OCI-LY7 (cell line): ENCODE measurements around the gene MAP6. TPM values are rescaled to one million over a fixed set of nuclear protein-coding genes. Genes with fewer than 3 reads are reported as not detected.

Experiments used
- BruUV-seq: library from RNA; stranded (reverse); fragments of 400-500 nt; replicated peaks from 2 replicates; lab custom pipeline; 2021; lab: Mats Ljungman, UMichigan
- CTCF ChIA-PET: fragments of 300-600 bp; sonication (Branson Sonifier 250); formaldehyde crosslinking; loops from one replicate; lab custom pipeline; 2022; ENCODE audit warnings: antibody characterized with exemption; ENCODE audit not compliant: unreplicated experiment; lab: Charles Lee
- POLR2A ChIA-PET: fragments of 300-600 bp; sonication (Branson Sonifier 250); formaldehyde crosslinking; loops from one replicate; lab custom pipeline; 2022; ENCODE audit warnings: antibody characterized with exemption; lab: Charles Lee
- DNase-seq: peaks from one replicate; pipeline ENCODE4 v3.0.0-alpha.2; 2015; ENCODE audit warnings: low spot score
- H2AFZ ChIP-seq: fragments of 200-600 bp; sonication (generic), shearing (Covaris generic); 2 replicates; pipeline ENCODE4 v1.6.1; 2014; ENCODE audit warnings: mild to moderate bottlenecking, antibody characterized with exemption, low read length, moderate library complexity
- H3K27ac ChIP-seq: fragments of 200-600 bp; sonication (generic); 2 replicates; pipeline ENCODE4 v1.5.1; 2014; ENCODE audit warnings: mixed run types, low read depth, mild to moderate bottlenecking, moderate library complexity, low read length, inconsistent platforms; ENCODE audit not compliant: poor library complexity, severe bottlenecking
- H3K36me3 ChIP-seq: fragments of 200-600 bp; sonication (generic); 2 replicates; pipeline ENCODE4 v1.6.1; 2014; ENCODE audit warnings: mild to moderate bottlenecking, antibody characterized with exemption, low read length, moderate library complexity, mixed read lengths; ENCODE audit not compliant: insufficient read depth
- H3K4me1 ChIP-seq: fragments of 200-600 bp; sonication (generic); 2 replicates; pipeline ENCODE4 v1.5.1; 2014; ENCODE audit warnings: mild to moderate bottlenecking, low read length; ENCODE audit not compliant: insufficient read depth, poor library complexity, severe bottlenecking
- H3K4me2 ChIP-seq: fragments of 200-600 bp; sonication (generic); 2 replicates; pipeline ENCODE4 v1.6.1; 2014; ENCODE audit warnings: mild to moderate bottlenecking, low read length
- H3K4me3 ChIP-seq: fragments of 200-600 bp; sonication (generic); 2 replicates; pipeline ENCODE4 v1.5.1; 2014; ENCODE audit warnings: mild to moderate bottlenecking, low read depth, low read length; ENCODE audit not compliant: poor library complexity, severe bottlenecking
- H3K79me2 ChIP-seq: fragments of 200-600 bp; sonication (generic); 2 replicates; pipeline ENCODE4 v1.6.1; 2016; ENCODE audit warnings: low read depth, mild to moderate bottlenecking, low read length, moderate library complexity, mixed read lengths; ENCODE audit not compliant: insufficient read depth
- H3K9me2 ChIP-seq: fragments of 200-600 bp; sonication (generic); 2 replicates; pipeline ENCODE4 v1.6.1; 2016; ENCODE audit warnings: mild to moderate bottlenecking, low read length, mixed read lengths; ENCODE audit not compliant: insufficient read depth
- H3K9me3 ChIP-seq: fragments of 200-600 bp; sonication (generic); 2 replicates; pipeline ENCODE4 v1.6.1; 2014; ENCODE audit warnings: mild to moderate bottlenecking, mixed run types, low read length, mixed read lengths
- H4K20me1 ChIP-seq: fragments of 200-600 bp; sonication (generic); 2 replicates; pipeline ENCODE4 v1.6.1; 2014; ENCODE audit warnings: mild to moderate bottlenecking, antibody characterized with exemption, low read length, moderate library complexity, mixed read lengths; ENCODE audit not compliant: insufficient read depth
- EZH2phosphoT487 ChIP-seq: fragments of 200-600 bp; sonication (generic); IDR thresholded peaks from 2 replicates; pipeline ENCODE4 v1.6.1; 2018; ENCODE audit warnings: low read depth, borderline replicate concordance, mild to moderate bottlenecking, mixed run types, antibody characterized with exemption, low read length, moderate library complexity, mixed read lengths
- intact Hi-C: fragments of 100-400 bp; cut with micrococcal nuclease; formaldehyde crosslinking; loops from one replicate; pipeline ENCODE4 v1.10.0; 2022; ENCODE audit not compliant: unreplicated experiment
- total RNA-seq, 2 experiments: library from RNA; depleted of rRNA in 1 of 2; stranded (reverse); fragments of >200 nt in 1 of 2; shearing (Covaris generic) in 1 of 2; gene quantifications; 2 replicates each; pipeline ENCODE4 v1.2.3, GENCODE V29; 2014 to 2022
- TF ChIP-seq, protein P1 (sequence below): fragments of 200-600 bp; sonication (generic); conservative IDR thresholded peaks from 2 replicates; pipeline ENCODE4 v1.5.1; 2014; ENCODE audit warnings: mild to moderate bottlenecking, antibody characterized with exemption, low read length, moderate library complexity, mixed read lengths

Gene MAP6
- total RNA-seq, 2 experiments from 2014 or later: not detected

DNA sequence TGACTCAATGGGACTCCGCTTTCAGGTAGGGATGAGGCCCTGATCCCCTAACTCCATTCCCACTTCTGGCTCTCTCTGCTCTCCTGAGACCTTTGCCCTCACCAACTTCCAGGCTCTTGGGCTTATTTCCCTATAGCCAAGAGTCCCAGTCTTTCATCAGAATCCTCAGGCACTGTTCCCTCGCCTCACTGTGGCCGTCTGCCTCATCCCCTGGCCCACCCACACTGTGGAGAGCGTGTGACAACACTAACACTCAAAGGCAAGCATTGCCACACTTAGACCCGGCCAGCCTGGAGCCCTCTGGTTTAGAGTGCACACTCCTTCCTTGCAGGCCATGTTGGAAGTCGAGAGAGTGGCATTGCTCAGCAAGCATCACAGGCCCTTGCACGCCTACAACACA lies 79.8 kb downstream of the MAP6 start:
- ChIA-PET CTCF (no interaction called here), POLR2A (interaction anchor here (1.2 kb wide), 1 partner anchor 10 kb away, joined by 4 read pairs; no protein-coding TSS in a partner anchor)
- BruUV-seq: no TSS peak
- no peak overlapping the region for H3K4me3 ChIP-seq
- H4K20me1 ChIP-seq: no peaks in the 10 kb centered on the region
- H3K27ac ChIP-seq: no peak overlapping the region
- H3K4me1 ChIP-seq: no peaks in the 10 kb centered on the region
- H3K36me3 ChIP-seq: no peaks in the 10 kb centered on the region
- H3K79me2 ChIP-seq: no peaks in the 10 kb centered on the region
- H3K4me2 ChIP-seq: no peak overlapping the region
- H3K9me2 ChIP-seq: no peaks in the 10 kb centered on the region
- no peaks in the 10 kb centered on the region for H3K9me3 ChIP-seq
- DNase-seq: no peak
- TF ChIP-seq, protein P1, sequence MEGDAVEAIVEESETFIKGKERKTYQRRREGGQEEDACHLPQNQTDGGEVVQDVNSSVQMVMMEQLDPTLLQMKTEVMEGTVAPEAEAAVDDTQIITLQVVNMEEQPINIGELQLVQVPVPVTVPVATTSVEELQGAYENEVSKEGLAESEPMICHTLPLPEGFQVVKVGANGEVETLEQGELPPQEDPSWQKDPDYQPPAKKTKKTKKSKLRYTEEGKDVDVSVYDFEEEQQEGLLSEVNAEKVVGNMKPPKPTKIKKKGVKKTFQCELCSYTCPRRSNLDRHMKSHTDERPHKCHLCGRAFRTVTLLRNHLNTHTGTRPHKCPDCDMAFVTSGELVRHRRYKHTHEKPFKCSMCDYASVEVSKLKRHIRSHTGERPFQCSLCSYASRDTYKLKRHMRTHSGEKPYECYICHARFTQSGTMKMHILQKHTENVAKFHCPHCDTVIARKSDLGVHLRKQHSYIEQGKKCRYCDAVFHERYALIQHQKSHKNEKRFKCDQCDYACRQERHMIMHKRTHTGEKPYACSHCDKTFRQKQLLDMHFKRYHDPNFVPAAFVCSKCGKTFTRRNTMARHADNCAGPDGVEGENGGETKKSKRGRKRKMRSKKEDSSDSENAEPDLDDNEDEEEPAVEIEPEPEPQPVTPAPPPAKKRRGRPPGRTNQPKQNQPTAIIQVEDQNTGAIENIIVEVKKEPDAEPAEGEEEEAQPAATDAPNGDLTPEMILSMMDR: no peak
- TF ChIP-seq EZH2phosphoT487: no peak
- intact Hi-C loops: no loop called here
- H2AFZ ChIP-seq: no peak overlapping the region

DNA sequence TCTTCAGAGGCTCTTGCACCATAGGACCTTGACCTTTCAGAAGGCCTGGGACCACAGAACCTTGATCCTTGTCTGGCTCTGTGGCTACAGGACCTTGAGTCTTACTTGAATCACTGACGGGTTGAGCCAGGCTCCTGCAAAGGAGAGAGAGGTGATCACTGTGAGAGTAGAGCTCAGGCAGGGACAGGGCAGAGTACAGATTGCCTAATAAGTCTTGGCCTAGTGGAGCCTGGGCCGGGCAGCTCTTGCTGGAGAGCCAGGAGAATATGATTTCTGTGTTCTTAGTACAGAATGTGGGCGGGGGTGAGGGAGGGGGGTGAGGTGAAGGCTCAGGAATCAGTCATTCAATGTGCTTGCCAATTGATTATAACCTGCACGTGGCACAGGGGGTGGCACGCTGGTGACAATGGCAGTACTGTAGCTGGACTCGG lies 80.8 kb downstream of the MAP6 start:
- Histone ChIP-seq H3K27ac (no peak overlapping the region), H3K4me1 (no peaks in the 10 kb centered on the region), H3K9me2 (no peaks in the 10 kb centered on the region), H3K79me2 (no peaks in the 10 kb centered on the region), H3K9me3 (no peaks in the 10 kb centered on the region), H2AFZ (no peak overlapping the region), H3K4me2 (no peak overlapping the region), H4K20me1 (no peaks in the 10 kb centered on the region), H3K36me3 (no peaks in the 10 kb centered on the region), H3K4me3 (no peak overlapping the region)
- POLR2A ChIA-PET: interaction anchor here (0.6 to 1.1 kb wide), 2 partner anchors 10 to 1288 kb away, joined by 3 to 5 read pairs; no protein-coding TSS in a partner anchor
- BruUV-seq: no TSS peak
- CTCF ChIA-PET: no interaction called here
- intact Hi-C loops: no loop called here
- no peak for DNase-seq
- TF ChIP-seq EZH2phosphoT487: no peak
- TF ChIP-seq, protein P1: no peak

DNA sequence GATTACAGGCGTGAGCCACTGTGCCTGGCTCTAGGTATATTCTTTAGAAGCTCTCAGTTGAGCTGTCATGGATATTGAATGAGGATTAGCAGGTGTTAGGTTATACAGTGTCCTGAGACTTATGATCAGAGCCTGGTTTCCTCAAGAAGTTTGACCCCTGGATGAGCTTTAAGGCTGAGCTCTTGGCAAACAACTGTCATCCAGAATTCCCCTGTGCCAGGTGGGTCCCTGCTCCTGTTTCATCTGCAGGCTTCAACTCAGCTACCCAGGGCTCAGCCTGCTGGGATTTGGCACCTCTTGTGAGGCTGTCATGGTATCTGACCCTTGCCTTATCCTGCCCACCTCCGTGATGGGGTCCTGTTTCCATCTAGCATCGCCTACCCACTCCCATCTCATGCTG lies 82.4 kb downstream of the MAP6 start:
- Histone ChIP-seq H3K27ac (no peak overlapping the region), H3K9me2 (no peaks in the 10 kb centered on the region), H3K4me2 (no peak overlapping the region), H4K20me1 (no peaks in the 10 kb centered on the region), H2AFZ (no peak overlapping the region), H3K79me2 (no peaks in the 10 kb centered on the region), H3K4me3 (no peak overlapping the region), H3K4me1 (no peaks in the 10 kb centered on the region), H3K9me3 (no peaks in the 10 kb centered on the region), H3K36me3 (no peaks in the 10 kb centered on the region)
- ChIA-PET CTCF (no interaction called here), POLR2A (no interaction called here)
- intact Hi-C loops: no loop called here
- TF ChIP-seq, protein P1: no peak
- no peak for TF ChIP-seq EZH2phosphoT487
- DNase-seq: no peak
- no TSS peak for BruUV-seq
